SK-N-SH treated with all-trans-retinoic acid at 6 μM for 48 hours (cell line): ENCODE measurements around the gene FBXO48.

ENCODE experiments used
- ATAC-seq: fragments of 200-7000 bp; cut with Tn5 transposase; 3 replicates; pipeline ENCODE4 v1.9.1; 2020; ENCODE audit warnings: mild to moderate bottlenecking, moderate library complexity
- ARNTL ChIP-seq: fragments of 450-650 bp; formaldehyde crosslinking; IDR thresholded peaks from 2 replicates; pipeline ENCODE4 v1.5.0; 2020; ENCODE audit warnings: low read depth, mild to moderate bottlenecking, moderate library complexity, borderline replicate concordance
- BACH2 ChIP-seq: fragments of 250-450 bp; sonication (Bioruptor Pico); IDR thresholded peaks from 2 replicates; pipeline ENCODE4 v1.9.0; 2021; ENCODE audit warnings: mild to moderate bottlenecking, borderline replicate concordance
- CSDC2 ChIP-seq: fragments of 250-450 bp; sonication (Bioruptor Pico); IDR thresholded peaks from 2 replicates; pipeline ENCODE4 v1.5.0; 2020; ENCODE audit warnings: mild to moderate bottlenecking, moderate library complexity
- ESRRG ChIP-seq: fragments of 250-450 bp; sonication (Bioruptor Pico); IDR thresholded peaks from 2 replicates; pipeline ENCODE4 v1.6.1; 2021; ENCODE audit warnings: mild to moderate bottlenecking
- GLIS3 ChIP-seq: fragments of 250-450 bp; sonication (Bioruptor Pico); IDR thresholded peaks from 2 replicates; pipeline ENCODE4 v1.5.0; 2020; ENCODE audit warnings: mild to moderate bottlenecking, moderate library complexity
- ISL1 ChIP-seq: fragments of 250-450 bp; sonication (Bioruptor Pico); IDR thresholded peaks from 2 replicates; pipeline ENCODE4 v2.1.2; 2022; ENCODE audit warnings: mild to moderate bottlenecking, moderate library complexity
- OSR1 ChIP-seq: fragments of 250-450 bp; sonication (Bioruptor Pico); IDR thresholded peaks from 2 replicates; pipeline ENCODE4 v1.8.0; 2022; ENCODE audit warnings: moderate library complexity, mild to moderate bottlenecking, inconsistent platforms
- PATZ1 ChIP-seq: fragments of 250-450 bp; sonication (Bioruptor Pico); IDR thresholded peaks from 2 replicates; pipeline ENCODE4 v1.8.0; 2020; ENCODE audit warnings: mild to moderate bottlenecking, moderate library complexity, borderline replicate concordance
- PPARA ChIP-seq: fragments of 250-450 bp; sonication (Bioruptor Pico); IDR thresholded peaks from 2 replicates; pipeline ENCODE4 v1.5.0; 2020; ENCODE audit warnings: mild to moderate bottlenecking, borderline replicate concordance
- RARB ChIP-seq: fragments of 250-450 bp; sonication (Bioruptor Pico); IDR thresholded peaks from 2 replicates; pipeline ENCODE4 v1.8.0; 2021; ENCODE audit warnings: mild to moderate bottlenecking, moderate library complexity
- SNAI2 ChIP-seq: fragments of 250-450 bp; sonication (Bioruptor Pico); IDR thresholded peaks from 2 replicates; pipeline ENCODE4 v1.5.0; 2020; ENCODE audit warnings: mild to moderate bottlenecking, moderate library complexity
- TOX ChIP-seq: fragments of 250-450 bp; sonication (Bioruptor Pico); IDR thresholded peaks from 2 replicates; pipeline ENCODE4 v1.8.0; 2021; ENCODE audit warnings: mild to moderate bottlenecking, moderate library complexity, borderline replicate concordance
- TSHZ2 ChIP-seq: fragments of 250-450 bp; sonication (Bioruptor Pico); IDR thresholded peaks from 2 replicates; pipeline ENCODE4 v1.5.0; 2020; ENCODE audit warnings: mild to moderate bottlenecking, moderate library complexity
- ZC3H10 ChIP-seq: fragments of 250-450 bp; sonication (Bioruptor Pico); IDR thresholded peaks from 2 replicates; pipeline ENCODE4 v1.5.1; 2021; ENCODE audit warnings: mild to moderate bottlenecking, moderate library complexity
- ZFP3 ChIP-seq: fragments of 250-450 bp; sonication (Bioruptor Pico); IDR thresholded peaks from 2 replicates; pipeline ENCODE4 v1.5.0; 2020; ENCODE audit warnings: mild to moderate bottlenecking, moderate library complexity
- ZFP30 ChIP-seq: fragments of 450-650 bp; formaldehyde crosslinking; IDR thresholded peaks from 2 replicates; pipeline ENCODE4 v1.5.0; 2022; ENCODE audit warnings: mild to moderate bottlenecking, moderate library complexity
- ZNF565 ChIP-seq: fragments of 450-650 bp; formaldehyde crosslinking; conservative IDR thresholded peaks from 2 replicates; pipeline ENCODE4 v1.5.0; 2020; ENCODE audit warnings: low read depth, mild to moderate bottlenecking, moderate library complexity
- ZNF70 ChIP-seq: fragments of 450-650 bp; formaldehyde crosslinking; IDR thresholded peaks from 2 replicates; pipeline ENCODE4 v1.5.0; 2020; ENCODE audit warnings: mild to moderate bottlenecking, moderate library complexity
- ZNF8 ChIP-seq: fragments of 450-650 bp; formaldehyde crosslinking; IDR thresholded peaks from 2 replicates; pipeline ENCODE4 v1.5.0; 2020; ENCODE audit warnings: mild to moderate bottlenecking, moderate library complexity
- TF ChIP-seq, protein P1 (sequence below): fragments of 250-450 bp; sonication (Bioruptor Pico); IDR thresholded peaks from 2 replicates; pipeline ENCODE4 v1.5.1; 2021; ENCODE audit warnings: mild to moderate bottlenecking, moderate library complexity
- TF ChIP-seq, protein P2 (sequence below): fragments of 250-450 bp; sonication (Bioruptor Pico); IDR thresholded peaks from 2 replicates; pipeline ENCODE4 v1.8.0; 2021; ENCODE audit warnings: low read depth, mild to moderate bottlenecking, moderate library complexity, borderline replicate concordance

FBXO48 gene

GRCh38 chr2:68514316-68514929, 47.3 kb upstream of the FBXO48 start:
- no peak for ATAC-seq
- TF ChIP-seq TOX (CRISPR knock-in tag): no peak
- no peak for TF ChIP-seq GLIS3
- TF ChIP-seq ZNF565 (CRISPR knock-in tag): no peak
- TF ChIP-seq ZFP30: no peak
- TF ChIP-seq OSR1 (CRISPR knock-in tag): no peak
- TF ChIP-seq ZFP3: no peak
- TF ChIP-seq RARB (CRISPR knock-in tag): no peak
- no peak for TF ChIP-seq TSHZ2 (CRISPR knock-in tag)
- TF ChIP-seq ZNF8 (CRISPR knock-in tag): no peak
- TF ChIP-seq SNAI2 (CRISPR knock-in tag): no peak
- no peak for TF ChIP-seq ZNF70 (CRISPR knock-in tag)
- no peak for TF ChIP-seq ISL1 (CRISPR knock-in tag)
- TF ChIP-seq, protein P1, sequence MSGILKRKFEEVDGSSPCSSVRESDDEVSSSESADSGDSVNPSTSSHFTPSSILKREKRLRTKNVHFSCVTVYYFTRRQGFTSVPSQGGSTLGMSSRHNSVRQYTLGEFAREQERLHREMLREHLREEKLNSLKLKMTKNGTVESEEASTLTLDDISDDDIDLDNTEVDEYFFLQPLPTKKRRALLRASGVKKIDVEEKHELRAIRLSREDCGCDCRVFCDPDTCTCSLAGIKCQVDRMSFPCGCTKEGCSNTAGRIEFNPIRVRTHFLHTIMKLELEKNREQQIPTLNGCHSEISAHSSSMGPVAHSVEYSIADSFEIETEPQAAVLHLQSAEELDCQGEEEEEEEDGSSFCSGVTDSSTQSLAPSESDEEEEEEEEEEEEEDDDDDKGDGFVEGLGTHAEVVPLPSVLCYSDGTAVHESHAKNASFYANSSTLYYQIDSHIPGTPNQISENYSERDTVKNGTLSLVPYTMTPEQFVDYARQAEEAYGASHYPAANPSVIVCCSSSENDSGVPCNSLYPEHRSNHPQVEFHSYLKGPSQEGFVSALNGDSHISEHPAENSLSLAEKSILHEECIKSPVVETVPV: no peak
- TF ChIP-seq, protein P2, sequence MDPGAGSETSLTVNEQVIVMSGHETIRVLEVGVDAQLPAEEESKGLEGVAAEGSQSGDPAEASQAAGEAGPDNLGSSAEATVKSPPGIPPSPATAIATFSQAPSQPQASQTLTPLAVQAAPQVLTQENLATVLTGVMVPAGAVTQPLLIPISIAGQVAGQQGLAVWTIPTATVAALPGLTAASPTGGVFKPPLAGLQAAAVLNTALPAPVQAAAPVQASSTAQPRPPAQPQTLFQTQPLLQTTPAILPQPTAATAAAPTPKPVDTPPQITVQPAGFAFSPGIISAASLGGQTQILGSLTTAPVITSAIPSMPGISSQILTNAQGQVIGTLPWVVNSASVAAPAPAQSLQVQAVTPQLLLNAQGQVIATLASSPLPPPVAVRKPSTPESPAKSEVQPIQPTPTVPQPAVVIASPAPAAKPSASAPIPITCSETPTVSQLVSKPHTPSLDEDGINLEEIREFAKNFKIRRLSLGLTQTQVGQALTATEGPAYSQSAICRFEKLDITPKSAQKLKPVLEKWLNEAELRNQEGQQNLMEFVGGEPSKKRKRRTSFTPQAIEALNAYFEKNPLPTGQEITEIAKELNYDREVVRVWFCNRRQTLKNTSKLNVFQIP (CRISPR knock-in tag): no peak
- no peak for TF ChIP-seq ZC3H10
- no peak for TF ChIP-seq BACH2 (CRISPR knock-in tag)
- no peak for TF ChIP-seq PATZ1
- TF ChIP-seq CSDC2 (CRISPR knock-in tag): no peak

DNA sequence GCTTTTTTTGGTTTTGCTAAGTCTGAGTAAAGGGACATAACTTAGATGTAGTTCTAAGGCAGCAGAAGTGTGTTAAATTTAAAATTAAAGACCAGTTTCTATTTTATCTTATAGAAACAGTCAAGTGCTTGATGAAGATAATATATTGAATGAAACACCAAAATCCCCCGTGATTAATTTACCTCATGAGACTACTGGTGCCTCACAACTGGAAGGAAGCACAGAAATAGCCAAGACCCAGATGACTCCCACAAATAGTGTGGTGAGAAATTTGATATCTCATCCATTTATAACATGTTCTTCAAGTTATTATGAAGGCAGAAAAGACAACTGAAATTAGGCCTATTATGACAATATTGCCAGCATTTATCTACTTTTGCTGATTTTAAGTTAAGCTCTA, 45.9 kb upstream of the FBXO48 start:
- ATAC-seq: no peak
- TF ChIP-seq ZFP30: no peak

DNA sequence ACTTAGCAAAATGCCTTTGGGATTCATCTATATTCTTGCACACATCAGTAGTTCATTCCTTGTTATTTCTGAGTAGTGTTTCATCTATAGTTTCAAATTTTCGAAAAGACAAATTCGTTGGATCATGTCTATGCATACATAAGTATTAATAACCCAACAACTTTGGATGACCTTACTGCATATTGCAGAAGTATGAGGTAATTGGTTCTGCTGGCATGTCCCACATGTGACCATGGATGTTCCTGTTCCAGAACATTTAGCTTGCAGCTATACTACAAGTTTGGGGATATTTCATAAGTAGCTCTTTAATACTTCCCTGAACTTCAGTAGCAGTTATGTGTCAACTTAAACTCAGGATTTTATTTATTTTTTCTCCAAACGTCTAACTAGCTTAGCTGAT, 45.2 kb upstream of the FBXO48 start:
- no peak for TF ChIP-seq PPARA (CRISPR knock-in tag)
- TF ChIP-seq ESRRG (CRISPR knock-in tag): no peak
- ATAC-seq: no peak

DNA sequence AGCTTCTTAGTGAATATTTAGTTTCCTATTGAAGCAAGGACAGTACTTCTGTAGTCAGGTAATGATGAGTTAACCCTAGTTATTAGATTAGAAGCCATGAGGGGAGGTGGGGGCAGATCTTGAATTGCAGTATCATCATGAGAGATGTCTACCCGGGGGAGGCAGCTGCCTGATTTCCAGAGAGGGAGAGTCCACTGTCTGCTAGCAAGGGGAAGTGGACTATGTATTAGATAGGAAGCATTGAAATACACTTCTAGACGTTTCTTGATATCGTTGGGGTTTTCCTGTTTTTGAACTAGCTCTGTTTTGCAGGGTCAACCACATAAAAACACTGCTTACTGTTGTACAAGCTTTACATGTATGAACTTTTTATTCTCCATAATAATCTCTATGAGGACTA, 39.1 kb upstream of the FBXO48 start:
- TF ChIP-seq RARB (CRISPR knock-in tag) (no peak), ZNF565 (CRISPR knock-in tag) (no peak), ZC3H10 (no peak), PPARA (CRISPR knock-in tag) (no peak), ZFP3 (no peak), TSHZ2 (CRISPR knock-in tag) (no peak), ARNTL (CRISPR knock-in tag) (no peak), BACH2 (CRISPR knock-in tag) (no peak)
- TF ChIP-seq, protein P1: no peak
- TF ChIP-seq, protein P2 (CRISPR knock-in tag): no peak
- ATAC-seq: no peak
